Neural cell (in vitro differentiated cells): Measurements from ENCODE around the gene METTL15. TPM values are rescaled to one million over a fixed set of nuclear protein-coding genes. Genes with fewer than 3 reads are reported as not detected.

Source experiments
- H2AFZ ChIP-seq: fragments of 200-600, 300-800 bp; sonication (generic), shearing (Covaris generic); 2 replicates; pipeline ENCODE4 v1.6.0; 2014; ENCODE audit warnings: low read depth, mild to moderate bottlenecking, antibody characterized with exemption, low read length, moderate library complexity
- H3F3A ChIP-seq: fragments of 200-600 bp; shearing (Covaris generic); 2 replicates; pipeline ENCODE4 v1.6.1; 2016; ENCODE audit warnings: mild to moderate bottlenecking, moderate library complexity, mixed read lengths, antibody characterized with exemption, low read length; ENCODE audit not compliant: insufficient read depth, poor library complexity, severe bottlenecking
- H3K27ac ChIP-seq: fragments of 200-600, 300-800 bp; sonication (generic), shearing (Covaris generic); 2 replicates; pipeline ENCODE4 v1.5.1; 2014; ENCODE audit warnings: mild to moderate bottlenecking, low read length, moderate library complexity
- H3K27me3 ChIP-seq: fragments of 300-800, 200-600 bp; sonication (generic), shearing (Covaris generic); 2 replicates; pipeline ENCODE4 v1.6.0; 2014; ENCODE audit warnings: mild to moderate bottlenecking, low read depth, low read length, moderate library complexity; ENCODE audit not compliant: insufficient read depth
- H3K36me3 ChIP-seq: fragments of 300-800, 200-600 bp; sonication (generic), shearing (Covaris generic); 2 replicates; pipeline ENCODE4 v1.5.1; 2014; ENCODE audit warnings: mild to moderate bottlenecking, antibody characterized with exemption, low read length, moderate library complexity; ENCODE audit not compliant: insufficient read depth
- H3K4me2 ChIP-seq: fragments of 300-800, 200-600 bp; sonication (generic), shearing (Covaris generic); 2 replicates; pipeline ENCODE4 v1.6.0; 2014; ENCODE audit warnings: mild to moderate bottlenecking, low read length
- H3K4me3 ChIP-seq: fragments of 300-800, 200-600 bp; sonication (generic), shearing (Covaris generic); 2 replicates; pipeline ENCODE4 v1.5.1; 2014; ENCODE audit warnings: mild to moderate bottlenecking, low read length, moderate library complexity
- H3K79me2 ChIP-seq: fragments of 200-600 bp; shearing (Covaris generic); replicated peaks from 2 replicates; pipeline ENCODE4 v1.6.0; 2014; ENCODE audit warnings: mild to moderate bottlenecking, low read length, moderate library complexity; ENCODE audit not compliant: insufficient read depth
- H3K9ac ChIP-seq: fragments of 300-800, 200-600 bp; sonication (generic), shearing (Covaris generic); 2 replicates; pipeline ENCODE4 v1.6.1; 2016; ENCODE audit warnings: mild to moderate bottlenecking, low read length, mixed read lengths
- H3K9me2 ChIP-seq: fragments of 200-600 bp; shearing (Covaris generic); 2 replicates; pipeline ENCODE4 v1.6.1; 2016; ENCODE audit warnings: mild to moderate bottlenecking, low read length, mixed read lengths; ENCODE audit not compliant: insufficient read depth
- H3K9me3 ChIP-seq: fragments of 200-600, 300-800 bp; sonication (generic), shearing (Covaris generic); 2 replicates; pipeline ENCODE4 v1.6.1; 2016; ENCODE audit warnings: mild to moderate bottlenecking, mixed run types, low read length, moderate library complexity, mixed read lengths
- H4K20me1 ChIP-seq: fragments of 200-600 bp; shearing (Covaris generic); 2 replicates; pipeline ENCODE4 v1.6.1; 2016; ENCODE audit warnings: mild to moderate bottlenecking, mixed run types; ENCODE audit not compliant: insufficient read depth
- CTCF ChIP-seq: fragments of 450-650 bp; IDR thresholded peaks from 2 replicates; pipeline ENCODE4 v1.5.1; 2014; ENCODE audit warnings: antibody characterized with exemption, mild to moderate bottlenecking, moderate library complexity; ENCODE audit not compliant: poor library complexity, severe bottlenecking
- EP300 ChIP-seq: fragments of 450-650 bp; conservative IDR thresholded peaks from 2 replicates; pipeline ENCODE4 v1.6.1; 2014; ENCODE audit warnings: antibody characterized with exemption, mild to moderate bottlenecking, moderate library complexity; ENCODE audit not compliant: poor library complexity, severe bottlenecking
- EZH2 ChIP-seq: fragments of 200-600, 300-800 bp; shearing (Covaris generic), sonication (generic); IDR thresholded peaks from 2 replicates; pipeline ENCODE4 v1.6.1; 2014; ENCODE audit warnings: antibody characterized with exemption, low read length, borderline replicate concordance, mild to moderate bottlenecking; ENCODE audit not compliant: insufficient read depth, poor library complexity, severe bottlenecking
- MXI1 ChIP-seq: fragments of 450-650 bp; conservative IDR thresholded peaks from 2 replicates; pipeline ENCODE4 v1.6.1; 2014; ENCODE audit warnings: antibody characterized with exemption, mild to moderate bottlenecking; ENCODE audit not compliant: poor library complexity, severe bottlenecking
- POLR2AphosphoS5 ChIP-seq: IDR thresholded peaks from 2 replicates; pipeline ENCODE4 v1.6.1; 2012
- RAD21 ChIP-seq: fragments of 450-650 bp; conservative IDR thresholded peaks from 2 replicates; pipeline ENCODE4 v1.6.1; 2014; ENCODE audit warnings: antibody characterized with exemption, mild to moderate bottlenecking, moderate library complexity
- REST ChIP-seq: IDR thresholded peaks from 2 replicates; pipeline ENCODE4 v1.6.1; 2012; ENCODE audit warnings: borderline replicate concordance
- SMC3 ChIP-seq: fragments of 450-650 bp; conservative IDR thresholded peaks from 2 replicates; pipeline ENCODE4 v1.6.1; 2014; ENCODE audit warnings: antibody characterized with exemption, mild to moderate bottlenecking, moderate library complexity; ENCODE audit not compliant: poor library complexity
- TAF1 ChIP-seq: IDR thresholded peaks from 2 replicates; pipeline ENCODE4 v1.6.1; 2012; ENCODE audit warnings: low read depth
- polyA plus RNA-seq: library from polyadenylated mRNA; depleted of rRNA; stranded (reverse); fragments of >200 nt; gene quantifications from 2 replicates; pipeline ENCODE4 v1.2.3, GENCODE V29; 2014

The METTL15 gene
- polyA plus RNA-seq, 1 donor from 2014 or later = 6.6 TPM

- H3K27me3 ChIP-seq = no peaks in the 10 kb centered on the region
- no peak for TF ChIP-seq TAF1
- no peak for TF ChIP-seq EZH2
- TF ChIP-seq POLR2AphosphoS5 = no peak
- no peak for TF ChIP-seq EP300
- TF ChIP-seq REST = no peak
- TF ChIP-seq RAD21 = no peak
- no peak for TF ChIP-seq CTCF
- no peak for TF ChIP-seq MXI1
- no peak for TF ChIP-seq SMC3
- H3K4me2 ChIP-seq = no peak overlapping the region
- no peaks in the 10 kb centered on the region for H3F3A ChIP-seq
- H3K4me3 ChIP-seq = no peak overlapping the region
- no peaks in the 10 kb centered on the region for H3K79me2 ChIP-seq
- no peaks in the 10 kb centered on the region for H3K9me2 ChIP-seq
- H4K20me1 ChIP-seq = no peaks in the 10 kb centered on the region
- no peak overlapping the region for H3K27ac ChIP-seq
- H3K9me3 ChIP-seq = peaks cover 1% of the 10 kb centered on the region
- no peak overlapping the region for H2AFZ ChIP-seq
- no peaks in the 10 kb centered on the region for H3K36me3 ChIP-seq
- no peak overlapping the region for H3K9ac ChIP-seq
These were observed 38.0 kb downstream of the METTL15 start for GRCh38 chr11:28146123-28146751.

GRCh38 chr11:28152743-28153142 is 44.6 kb downstream of the METTL15 start:
- H3K36me3 ChIP-seq = no peaks in the 10 kb centered on the region
- no peaks in the 10 kb centered on the region for H3K79me2 ChIP-seq
- H3K9me3 ChIP-seq = no peaks in the 10 kb centered on the region
- no peaks in the 10 kb centered on the region for H3K9me2 ChIP-seq
- H3K27me3 ChIP-seq = no peaks in the 10 kb centered on the region
- H3F3A ChIP-seq = no peaks in the 10 kb centered on the region
- no peaks in the 10 kb centered on the region for H4K20me1 ChIP-seq
- H2AFZ ChIP-seq = no peak overlapping the region
- TF ChIP-seq REST = no peak
- no peak for TF ChIP-seq CTCF
- no peak for TF ChIP-seq POLR2AphosphoS5
- no peak for TF ChIP-seq EZH2
- no peak for TF ChIP-seq TAF1
- no peak for TF ChIP-seq SMC3
- TF ChIP-seq EP300 = no peak
- no peak for TF ChIP-seq RAD21
- TF ChIP-seq MXI1 = no peak
- H3K4me3 ChIP-seq = no peak overlapping the region
- H3K9ac ChIP-seq = no peak overlapping the region
- H3K27ac ChIP-seq = no peak overlapping the region
- no peak overlapping the region for H3K4me2 ChIP-seq
